NK-92 (cell line): ENCODE data around the gene TRPM2.
"Not testable (repeated sequence)": the region's sequence is repeated elsewhere in the genome, so short reads cannot be mapped to it uniquely, and the experiment has no call there.

Experiments used
- DNase-seq: peaks from one replicate; lab custom pipeline; 2025; ENCODE audit not compliant: unreplicated experiment; lab: John Stamatoyannopoulos, UW

TRPM2 gene

DNA sequence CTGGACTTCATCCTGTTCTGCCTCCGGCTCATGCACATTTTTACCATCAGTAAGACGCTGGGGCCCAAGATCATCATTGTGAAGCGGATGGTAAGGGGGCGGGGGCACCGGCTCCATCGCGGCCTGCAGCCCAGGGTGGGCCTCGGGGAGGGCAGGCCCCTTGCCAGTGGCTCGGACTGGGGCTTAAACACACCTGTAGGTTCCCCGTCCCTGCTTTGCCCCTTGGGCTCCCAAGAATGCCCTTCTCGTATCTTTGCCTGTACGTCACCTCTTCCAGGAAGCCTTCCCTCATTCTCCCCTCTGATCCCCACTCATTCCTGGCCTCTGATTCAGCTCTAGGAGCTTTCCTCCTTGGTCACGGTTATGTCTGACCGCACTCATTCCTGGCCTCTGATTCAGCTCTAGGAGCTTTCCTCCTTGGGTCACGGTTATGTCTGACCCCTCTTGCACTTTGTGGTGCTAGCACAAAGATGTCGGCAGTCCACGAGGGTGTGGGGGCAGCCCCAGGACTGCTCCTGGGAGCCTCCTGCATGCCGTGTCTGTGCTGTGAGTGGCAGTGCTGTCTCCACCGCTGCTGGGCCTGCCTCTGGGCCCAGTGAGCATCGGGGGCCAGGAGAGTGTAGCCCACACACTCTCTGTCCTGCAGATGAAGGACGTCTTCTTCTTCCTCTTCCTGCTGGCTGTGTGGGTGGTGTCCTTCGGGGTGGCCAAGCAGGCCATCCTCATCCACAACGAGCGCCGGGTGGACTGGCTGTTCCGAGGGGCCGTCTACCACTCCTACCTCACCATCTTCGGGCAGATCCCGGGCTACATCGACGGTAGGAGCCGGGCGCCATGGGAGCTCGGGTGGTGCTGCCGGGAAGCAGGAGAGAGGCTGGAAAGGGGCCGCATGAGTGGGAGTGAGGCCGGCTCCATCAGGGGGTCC, 52.8 kb downstream of the TRPM2 start:
- no peak for DNase-seq

DNA sequence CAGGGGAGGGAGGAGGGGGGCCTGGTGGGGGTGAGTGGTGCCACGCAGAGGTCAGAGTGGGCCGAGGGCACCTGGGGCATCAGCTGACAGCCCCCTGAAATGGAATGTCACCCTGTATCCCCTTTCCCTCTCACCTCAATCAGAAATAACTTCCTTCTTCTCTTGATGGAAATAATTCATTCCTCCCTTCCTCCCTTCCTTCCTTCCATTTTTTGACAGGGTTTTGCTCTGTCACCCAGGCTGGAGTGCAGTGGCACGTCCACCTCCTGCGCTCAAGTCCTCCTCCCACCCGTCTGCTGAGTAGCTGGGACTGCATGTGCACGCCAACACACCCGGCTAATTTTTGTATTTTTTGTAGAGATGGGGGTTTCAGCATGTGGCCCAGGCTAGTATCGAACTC, 53.5 kb downstream of the TRPM2 start:
- DNase-seq, result no peak

- DNase-seq, result no peak
Measured at GRCh38 chr21:44407493-44407892, 54.1 kb downstream of the TRPM2 start.

DNA sequence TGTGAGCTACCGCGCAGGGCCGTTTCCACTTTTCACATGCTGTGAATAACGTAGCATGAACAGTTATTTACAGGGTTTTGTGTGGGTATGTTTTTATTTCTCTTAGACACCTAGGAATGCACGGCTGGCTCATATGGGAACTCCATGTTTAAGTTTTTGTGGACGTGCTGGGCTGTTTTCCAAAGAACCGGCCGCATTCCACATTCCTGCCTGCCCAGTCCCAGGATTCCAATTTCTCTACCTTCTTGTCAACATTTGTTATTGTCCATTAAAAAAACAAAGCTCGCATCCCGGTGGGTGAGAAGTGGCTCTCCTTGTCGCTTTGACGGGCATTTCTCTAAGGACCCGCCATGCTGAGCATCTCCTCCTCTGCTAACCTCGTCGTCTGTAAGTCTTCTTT, 54.8 kb downstream of the TRPM2 start:
- DNase-seq, result no peak

DNA sequence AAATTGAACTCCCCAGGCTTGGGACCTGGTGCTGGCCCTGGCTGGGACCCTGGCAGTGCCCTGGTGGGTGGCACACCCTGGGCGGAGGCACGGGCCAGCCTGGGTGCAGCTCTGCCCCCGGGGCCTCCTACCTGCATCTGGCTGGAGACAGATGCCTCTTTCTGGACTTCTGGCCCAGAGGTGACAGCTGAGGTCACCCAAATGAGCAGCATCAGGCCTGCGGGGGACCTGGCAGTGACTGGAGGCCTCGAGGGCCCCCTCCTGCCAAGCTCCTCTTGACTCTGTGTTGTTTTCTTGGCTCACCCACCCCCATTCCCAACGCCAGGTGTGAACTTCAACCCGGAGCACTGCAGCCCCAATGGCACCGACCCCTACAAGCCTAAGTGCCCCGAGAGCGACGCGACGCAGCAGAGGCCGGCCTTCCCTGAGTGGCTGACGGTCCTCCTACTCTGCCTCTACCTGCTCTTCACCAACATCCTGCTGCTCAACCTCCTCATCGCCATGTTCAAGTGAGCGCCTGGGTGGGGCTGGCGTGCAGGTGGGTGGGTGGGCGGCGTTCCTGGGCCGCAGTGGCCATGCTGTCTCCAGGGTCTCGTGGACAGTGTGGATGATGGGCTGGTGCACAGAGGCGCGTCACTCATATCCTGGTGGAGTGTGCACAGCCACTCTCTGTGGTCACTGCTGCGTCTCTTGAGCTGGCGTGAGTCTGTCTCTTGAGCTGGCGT, 60.3 kb downstream of the TRPM2 start:
- DNase-seq, result no peak

DNA sequence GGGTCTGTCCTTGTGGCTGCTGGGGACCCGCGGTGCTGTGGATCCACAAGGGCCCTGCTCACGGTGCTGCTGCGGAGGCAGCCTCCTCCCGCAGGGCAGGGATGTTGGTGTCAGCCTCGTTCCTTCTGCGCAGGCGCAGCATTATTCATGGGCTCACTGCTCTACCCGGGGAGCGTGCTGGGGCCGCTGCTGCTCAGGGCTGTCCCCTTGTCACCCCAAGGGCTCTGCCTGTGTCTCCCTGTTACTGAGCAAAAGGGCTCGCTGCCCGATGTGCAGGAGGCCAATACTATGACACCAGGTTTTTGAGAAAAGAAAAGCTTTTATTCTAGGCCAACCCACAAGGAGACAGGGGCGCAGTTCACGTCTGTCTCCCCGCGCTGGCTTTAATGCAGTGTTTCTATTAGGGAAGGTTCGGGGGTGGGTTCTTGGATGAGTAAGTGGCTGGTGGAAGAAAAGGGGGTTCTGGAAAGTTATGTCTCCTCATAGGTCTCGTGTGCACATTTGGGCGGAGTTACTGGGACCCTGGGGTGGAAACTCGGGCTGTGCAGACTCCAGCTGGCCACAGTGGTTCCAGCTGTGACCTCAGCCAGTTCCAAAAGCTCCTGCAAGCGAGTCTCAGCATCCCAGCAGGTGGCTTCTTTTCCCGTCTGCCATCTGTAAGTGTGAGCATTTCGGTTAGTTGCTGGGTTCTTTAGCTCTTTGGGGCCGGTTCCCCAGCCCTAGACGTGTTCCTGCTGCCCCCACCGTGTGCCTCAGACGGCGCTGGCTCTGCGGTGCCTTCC, 61.1 kb downstream of the TRPM2 start:
- DNase-seq, result no peak

DNA sequence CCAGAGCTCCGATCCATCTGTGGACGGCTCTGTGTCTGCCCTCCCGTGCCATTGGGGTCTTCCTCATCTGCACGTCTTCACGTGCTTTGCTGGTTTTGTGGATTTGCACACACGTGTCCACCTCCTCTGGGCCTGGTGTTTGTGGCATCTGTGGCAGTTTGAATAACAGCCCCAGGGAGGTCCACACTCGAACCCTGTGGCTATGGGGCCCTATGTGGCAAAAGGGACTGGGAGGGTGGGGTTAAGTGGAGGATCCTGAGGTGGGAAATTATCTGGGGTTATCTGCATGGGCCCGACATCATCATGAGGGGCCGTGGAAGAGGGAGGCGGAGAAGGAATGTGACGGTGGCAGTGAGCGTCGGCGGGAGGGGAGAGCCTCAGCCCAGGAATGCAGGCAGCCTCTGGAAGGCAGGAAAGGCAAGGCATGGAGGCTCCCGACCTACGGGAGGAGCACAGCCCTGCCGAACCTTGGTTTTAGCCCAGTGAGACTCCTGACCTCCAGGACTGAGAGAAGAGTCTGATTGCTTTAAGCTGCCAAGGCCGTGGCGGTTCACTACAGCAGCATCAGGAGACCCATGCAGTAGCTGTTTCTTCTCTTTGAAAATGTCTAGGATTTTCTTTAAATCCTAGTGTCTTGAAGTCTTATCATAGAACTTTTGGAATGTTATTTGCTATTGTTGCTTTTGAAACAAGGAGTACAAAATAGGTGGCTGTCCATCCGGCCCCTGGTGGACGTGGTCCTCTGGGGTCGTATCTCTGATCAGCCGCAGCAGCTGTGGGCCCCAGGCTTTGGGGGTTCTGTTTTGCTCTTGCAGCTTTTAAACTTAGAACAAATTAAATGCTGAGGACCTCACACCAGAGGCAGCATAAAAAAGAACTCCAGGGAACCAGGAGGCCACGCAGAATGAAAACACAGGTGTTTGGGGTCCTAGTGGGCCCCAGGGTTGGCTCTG, 61.9 kb downstream of the TRPM2 start:
- no peak for DNase-seq

DNA sequence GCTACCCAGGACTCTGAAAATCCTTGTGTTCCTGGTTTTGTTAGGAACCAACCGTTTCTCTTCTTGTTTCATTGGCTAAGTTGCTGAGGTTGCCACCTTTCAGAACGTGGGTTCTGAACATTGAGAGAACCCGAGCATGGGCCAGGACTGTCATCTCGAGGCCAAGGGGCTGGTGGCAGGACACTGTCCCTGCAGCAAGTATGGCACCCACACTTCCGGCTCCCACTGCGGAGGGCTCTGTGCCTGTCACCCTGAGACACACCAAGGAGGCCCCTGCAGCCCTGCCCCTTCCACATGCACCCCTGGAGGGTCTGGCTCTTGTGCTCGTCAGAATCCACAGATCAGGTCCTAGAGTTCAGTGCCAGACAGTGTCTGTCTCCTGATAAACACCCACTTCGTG, 62.8 kb downstream of the TRPM2 start:
- no peak for DNase-seq

- DNase-seq, result not testable (repeated sequence)
Measured at GRCh38 chr21:44417621-44418107, 64.2 kb downstream of the TRPM2 start.

- no peak for DNase-seq
Measured at GRCh38 chr21:44418108-44418875, 64.9 kb downstream of the TRPM2 start.

DNA sequence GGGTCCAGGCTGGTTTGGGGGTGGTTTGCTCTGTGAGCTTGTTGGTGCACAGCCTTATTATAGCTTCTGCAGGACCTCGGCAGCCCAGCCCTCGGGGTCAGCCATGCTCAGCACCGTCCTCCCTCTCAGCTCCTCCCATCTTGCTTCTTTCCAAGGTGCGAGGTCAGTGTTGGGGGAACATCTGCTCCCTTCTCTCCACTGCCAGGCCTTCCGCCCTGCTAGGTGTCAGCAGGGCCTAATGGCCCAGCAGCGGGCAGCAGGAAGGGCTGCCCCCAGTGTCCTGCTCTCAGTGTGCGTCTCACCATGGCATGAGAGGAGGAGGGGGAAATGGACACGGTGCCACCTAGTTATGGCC, 65.4 kb downstream of the TRPM2 start:
- DNase-seq, result no peak

DNA sequence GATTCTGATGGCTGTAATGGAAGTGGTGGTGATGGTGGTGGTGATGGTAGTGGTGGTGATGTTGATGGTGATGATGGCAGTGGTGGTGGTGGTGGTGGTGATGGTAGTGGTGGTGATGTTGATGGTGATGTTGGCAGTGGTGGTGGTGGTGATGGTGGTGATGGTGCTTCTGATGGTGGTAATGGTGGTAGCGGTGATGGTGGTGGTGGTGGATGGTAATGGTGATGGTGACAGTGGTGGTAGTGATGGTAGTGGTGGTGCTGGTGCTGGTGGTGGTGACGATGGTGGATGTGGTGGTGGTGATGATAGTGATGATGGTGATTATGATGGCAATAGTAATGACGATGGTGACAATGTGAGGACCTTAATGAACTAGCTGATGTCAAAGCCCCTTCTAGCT, 66.3 kb downstream of the TRPM2 start:
- no peak for DNase-seq

- DNase-seq, result no peak
Measured at GRCh38 chr21:44420416-44421205, 67.2 kb downstream of the TRPM2 start.

GRCh38 chr21:44421901-44422840, 68.8 kb downstream of the TRPM2 start:
- no peak for DNase-seq

DNA sequence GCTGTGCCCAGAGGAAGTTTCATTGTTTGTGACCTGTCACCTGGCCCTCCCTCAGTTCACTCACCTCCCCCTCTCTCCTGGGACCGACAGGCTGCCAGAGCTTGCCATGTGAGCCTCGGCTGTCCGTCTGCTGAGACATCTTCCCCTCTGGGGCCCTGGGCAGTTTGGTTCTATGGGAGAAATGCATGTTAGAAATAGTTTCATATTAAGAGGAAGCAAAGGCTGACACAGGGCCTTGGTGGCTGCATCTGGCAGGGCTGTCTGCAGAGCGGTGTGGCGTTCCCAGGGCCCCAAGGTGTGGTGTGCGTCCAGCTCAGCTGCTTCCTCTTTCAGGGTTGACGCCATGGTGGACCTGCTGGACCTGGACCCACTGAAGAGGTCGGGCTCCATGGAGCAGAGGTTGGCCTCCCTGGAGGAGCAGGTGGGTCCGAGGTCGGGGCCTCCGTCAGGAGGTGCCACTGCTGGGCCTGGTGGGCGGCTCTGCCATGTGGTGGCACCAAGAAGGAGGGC, 69.9 kb downstream of the TRPM2 start:
- no peak for DNase-seq

- no peak for DNase-seq
Measured at GRCh38 chr21:44423941-44424607, 70.7 kb downstream of the TRPM2 start.
